ENCODE results near the gene DAP.

GRCh38 chr5:10736808-10737207, 24.2 kb downstream of the DAP start:
- no peak for TF ChIP-seq CTCF (optimal IDR thresholded peaks at IDR 0.05 in 1 of 3, IDR thresholded peaks at IDR 0.05 in 1 of 3, conservative IDR thresholded peaks at IDR 0.05 in 1 of 3; ENCODE audit: extremely low read depth in 1 of 3, insufficient read depth in 2 of 3, low read length in 3 of 3)
- no peak for TF ChIP-seq EZH2 (IDR thresholded peaks at IDR 0.05; ENCODE audit: low read length)

All from keratinocyte (primary cell).